MM.1S (cell line): ENCODE data around the gene SIRPA.

Source experiments
- DNase-seq: peaks from one replicate; pipeline ENCODE4 v3.0.0-alpha.2; 2015
- H2AFZ ChIP-seq: fragments of 300-600 bp; sonication (generic); 2 replicates; pipeline ENCODE4 v1.6.0; 2016; ENCODE audit warnings: antibody characterized with exemption, low read length
- H3F3A ChIP-seq: fragments of 300-600 bp; sonication (generic); 2 replicates; pipeline ENCODE4 v1.6.1; 2016; ENCODE audit warnings: mild to moderate bottlenecking, antibody characterized with exemption, low read length, moderate library complexity, mixed read lengths; ENCODE audit not compliant: insufficient read depth
- H3K27ac ChIP-seq: fragments of 300-600 bp; sonication (generic); 2 replicates; pipeline ENCODE4 v1.5.1; 2016; ENCODE audit warnings: mild to moderate bottlenecking, low read length
- H3K27me3 ChIP-seq: fragments of 300-600 bp; sonication (generic); replicated peaks from 2 replicates; pipeline ENCODE4 v1.6.0; 2016; ENCODE audit warnings: low read length; ENCODE audit not compliant: insufficient read depth
- H3K36me3 ChIP-seq: fragments of 300-600 bp; sonication (generic); replicated peaks from 2 replicates; pipeline ENCODE4 v1.6.1; 2016; ENCODE audit warnings: mild to moderate bottlenecking, low read length, mixed read lengths; ENCODE audit not compliant: insufficient read depth
- H3K4me1 ChIP-seq: fragments of 300-600 bp; sonication (generic); 2 replicates; pipeline ENCODE4 v1.6.1; 2016; ENCODE audit warnings: low read length, mixed read lengths
- H3K4me2 ChIP-seq: fragments of 300-600 bp; sonication (generic); 2 replicates; pipeline ENCODE4 v1.6.0; 2016; ENCODE audit warnings: low read depth, low read length
- H3K4me3 ChIP-seq: fragments of 300-600 bp; sonication (generic); 2 replicates; pipeline ENCODE4 v1.5.1; 2016; ENCODE audit warnings: low read length, mixed read lengths
- H3K79me2 ChIP-seq: fragments of 300-600 bp; sonication (generic); 2 replicates; pipeline ENCODE4 v1.6.1; 2016; ENCODE audit warnings: mixed run types, low read length, mixed read lengths
- H3K9ac ChIP-seq: fragments of 300-600 bp; sonication (generic); 2 replicates; pipeline ENCODE4 v1.6.1; 2016; ENCODE audit warnings: low read length, mixed read lengths
- H3K9me2 ChIP-seq: fragments of 300-600 bp; sonication (generic); replicated peaks from 2 replicates; pipeline ENCODE4 v1.6.1; 2016; ENCODE audit warnings: mild to moderate bottlenecking, low read length, mixed read lengths; ENCODE audit not compliant: insufficient read depth
- H3K9me3 ChIP-seq: fragments of 300-600 bp; sonication (generic); replicated peaks from 2 replicates; pipeline ENCODE4 v1.6.1; 2016; ENCODE audit warnings: mild to moderate bottlenecking, low read length, mixed read lengths; ENCODE audit not compliant: insufficient read depth
- H4K20me1 ChIP-seq: fragments of 300-600 bp; sonication (generic); 2 replicates; pipeline ENCODE4 v1.6.1; 2016; ENCODE audit warnings: mild to moderate bottlenecking, low read length, moderate library complexity, mixed read lengths; ENCODE audit not compliant: insufficient read depth
- EZH2 ChIP-seq: fragments of 300-600 bp; sonication (generic); optimal IDR thresholded peaks from 2 replicates; pipeline ENCODE3; 2017; ENCODE audit warnings: low read depth, mild to moderate bottlenecking, antibody characterized with exemption, low read length, mixed read lengths
- EZH2phosphoT487 ChIP-seq: fragments of 300-600 bp; sonication (generic); IDR thresholded peaks from 2 replicates; pipeline ENCODE4 v1.6.1; 2018; ENCODE audit warnings: antibody characterized with exemption, low read length
- TF ChIP-seq, protein P1 (sequence below): fragments of 300-600 bp; sonication (generic); IDR thresholded peaks from 2 replicates; pipeline ENCODE4 v1.5.1; 2016; ENCODE audit warnings: antibody characterized with exemption, low read length, mixed read lengths

The SIRPA gene

DNA sequence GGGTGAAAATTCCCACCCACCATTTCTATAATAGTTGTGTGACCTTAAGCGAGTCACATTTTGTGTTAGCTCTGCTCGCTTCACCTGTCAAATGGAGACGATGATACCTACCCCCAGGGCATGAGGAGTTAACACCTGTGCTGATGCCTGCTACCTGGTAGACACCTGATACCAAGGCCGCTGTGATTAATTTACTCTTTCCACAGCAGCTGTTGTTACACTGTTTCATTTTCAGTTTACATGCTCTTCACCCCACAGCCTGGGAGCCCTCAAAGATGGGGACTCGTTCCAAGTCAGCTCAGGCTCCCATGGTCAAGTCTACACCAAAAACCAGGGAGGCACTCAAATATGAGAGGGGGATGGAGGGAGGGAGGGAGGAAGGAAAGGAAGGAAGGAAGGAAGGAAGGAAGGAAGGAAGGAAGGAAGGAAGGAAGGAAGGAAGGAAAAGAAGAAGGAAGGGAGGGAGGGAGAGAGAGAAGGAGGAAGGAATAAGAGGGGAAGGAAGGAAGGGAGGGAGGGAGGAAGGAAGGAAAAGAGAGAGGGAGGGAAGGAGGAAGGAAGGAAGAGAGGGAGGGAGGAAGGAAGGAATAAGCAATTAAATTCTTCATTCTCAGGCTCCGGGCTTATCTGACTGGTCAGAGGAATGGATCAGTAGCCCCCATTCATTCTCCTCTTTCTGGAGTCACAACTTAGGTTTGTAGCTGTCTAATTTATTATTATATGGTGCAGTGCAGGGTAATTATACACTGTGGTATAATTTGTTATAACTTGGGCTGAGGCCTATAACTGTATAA lies 57.7 kb downstream of the SIRPA start:
- peak overlapping the region; percentile 32 for H3K4me3 ChIP-seq
- peaks cover 15% of the 10 kb centered on the region; the same call in 1 of the 2 replicates for H3F3A ChIP-seq
- TF ChIP-seq, protein P1, sequence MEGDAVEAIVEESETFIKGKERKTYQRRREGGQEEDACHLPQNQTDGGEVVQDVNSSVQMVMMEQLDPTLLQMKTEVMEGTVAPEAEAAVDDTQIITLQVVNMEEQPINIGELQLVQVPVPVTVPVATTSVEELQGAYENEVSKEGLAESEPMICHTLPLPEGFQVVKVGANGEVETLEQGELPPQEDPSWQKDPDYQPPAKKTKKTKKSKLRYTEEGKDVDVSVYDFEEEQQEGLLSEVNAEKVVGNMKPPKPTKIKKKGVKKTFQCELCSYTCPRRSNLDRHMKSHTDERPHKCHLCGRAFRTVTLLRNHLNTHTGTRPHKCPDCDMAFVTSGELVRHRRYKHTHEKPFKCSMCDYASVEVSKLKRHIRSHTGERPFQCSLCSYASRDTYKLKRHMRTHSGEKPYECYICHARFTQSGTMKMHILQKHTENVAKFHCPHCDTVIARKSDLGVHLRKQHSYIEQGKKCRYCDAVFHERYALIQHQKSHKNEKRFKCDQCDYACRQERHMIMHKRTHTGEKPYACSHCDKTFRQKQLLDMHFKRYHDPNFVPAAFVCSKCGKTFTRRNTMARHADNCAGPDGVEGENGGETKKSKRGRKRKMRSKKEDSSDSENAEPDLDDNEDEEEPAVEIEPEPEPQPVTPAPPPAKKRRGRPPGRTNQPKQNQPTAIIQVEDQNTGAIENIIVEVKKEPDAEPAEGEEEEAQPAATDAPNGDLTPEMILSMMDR: no peak
- TF ChIP-seq EZH2 (no peak), EZH2phosphoT487 (no peak)
- no peaks in the 10 kb centered on the region for H3K79me2 ChIP-seq
- H3K9me3 ChIP-seq: no peaks in the 10 kb centered on the region
- no peaks in the 10 kb centered on the region for H4K20me1 ChIP-seq
- peak overlapping the region; percentile 60 for H3K4me2 ChIP-seq
- peak overlapping the region; percentile 15; the same call in 1 of the 2 replicates for H3K9ac ChIP-seq
- H3K9me2 ChIP-seq: no peaks in the 10 kb centered on the region
- H3K4me1 ChIP-seq: peaks cover 20% of the 10 kb centered on the region
- no peaks in the 10 kb centered on the region for H3K36me3 ChIP-seq
- H3K27me3 ChIP-seq: no peaks in the 10 kb centered on the region
- peak overlapping the region; percentile 61; the same call in 1 of the 2 replicates for H3K27ac ChIP-seq
- peak; percentile 93 for DNase-seq
- H2AFZ ChIP-seq: peak overlapping the region; percentile 47

DNA sequence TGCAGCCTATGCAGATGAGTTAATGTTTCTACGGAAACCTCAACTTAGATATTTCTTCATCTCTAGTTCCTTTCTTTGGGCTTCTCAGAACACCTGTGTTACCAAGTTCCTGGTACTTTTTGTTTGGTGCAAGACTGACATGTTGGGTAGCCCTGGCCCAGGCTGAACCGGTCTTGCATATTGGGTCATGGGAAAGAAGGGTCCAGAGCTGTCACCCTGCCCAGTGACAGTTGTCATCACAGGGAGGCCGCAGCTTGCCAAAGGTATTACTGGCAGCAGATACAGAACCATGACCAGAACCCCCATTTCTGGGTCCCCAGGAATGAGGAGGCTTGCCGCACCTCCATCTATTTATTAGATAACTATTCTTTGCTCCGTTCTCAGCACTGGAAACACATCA lies 58.4 kb downstream of the SIRPA start:
- no peaks in the 10 kb centered on the region for H3K79me2 ChIP-seq
- H3K4me1 ChIP-seq: peaks cover 20% of the 10 kb centered on the region
- no peak for DNase-seq
- H3F3A ChIP-seq: peaks cover 15% of the 10 kb centered on the region; the same call in 1 of the 2 replicates
- no peak overlapping the region for H3K9ac ChIP-seq
- no peaks in the 10 kb centered on the region for H4K20me1 ChIP-seq
- H2AFZ ChIP-seq: no peak overlapping the region
- no peaks in the 10 kb centered on the region for H3K9me3 ChIP-seq
- H3K27ac ChIP-seq: peak overlapping the region; percentile 61; the same call in 1 of the 2 replicates
- H3K27me3 ChIP-seq: no peaks in the 10 kb centered on the region
- H3K36me3 ChIP-seq: no peaks in the 10 kb centered on the region
- peak overlapping the region; percentile 60; the same call in 1 of the 2 replicates for H3K4me2 ChIP-seq
- TF ChIP-seq EZH2: no peak
- TF ChIP-seq, protein P1: no peak
- no peak for TF ChIP-seq EZH2phosphoT487
- H3K9me2 ChIP-seq: no peaks in the 10 kb centered on the region
- no peak overlapping the region for H3K4me3 ChIP-seq

DNA sequence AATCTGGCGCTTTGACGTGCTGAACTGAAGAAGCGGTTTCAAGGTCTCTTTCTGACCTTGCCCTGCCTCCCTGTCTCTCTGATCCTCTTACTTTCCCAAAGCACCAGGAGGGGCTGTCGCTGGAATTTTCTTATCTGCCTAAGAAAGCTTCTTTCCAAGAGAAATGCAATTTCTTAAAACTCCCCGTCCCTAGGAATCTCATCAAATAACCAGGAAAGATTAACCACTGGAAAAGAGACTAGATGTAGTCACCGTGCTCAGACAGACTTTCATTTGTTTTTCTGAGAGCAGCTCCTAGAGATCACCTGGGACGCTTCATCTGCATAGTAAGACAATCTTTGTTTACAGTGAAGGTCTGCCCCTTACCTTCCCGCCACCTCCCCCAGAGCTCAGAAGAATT lies 60.0 kb downstream of the SIRPA start:
- Histone ChIP-seq H3K9me3 (no peaks in the 10 kb centered on the region), H3K4me1 (peaks cover 20% of the 10 kb centered on the region), H3K79me2 (no peaks in the 10 kb centered on the region), H3K27ac (no peak overlapping the region), H3K4me3 (no peak overlapping the region), H3F3A (peaks cover 15% of the 10 kb centered on the region; the same call in 1 of the 2 replicates), H3K9me2 (no peaks in the 10 kb centered on the region), H3K27me3 (no peaks in the 10 kb centered on the region), H2AFZ (no peak overlapping the region), H3K36me3 (no peaks in the 10 kb centered on the region), H3K9ac (no peak overlapping the region), H3K4me2 (no peak overlapping the region), H4K20me1 (no peaks in the 10 kb centered on the region)
- DNase-seq: no peak
- TF ChIP-seq, protein P1: no peak
- TF ChIP-seq EZH2phosphoT487: no peak
